ENCODE measurements around the gene TENM4. TPM values are rescaled to one million over a fixed set of nuclear protein-coding genes. Genes with fewer than 3 reads are reported as not detected.
"Not testable (repeated sequence)": the region's sequence is repeated elsewhere in the genome, so short reads cannot be mapped to it uniquely, and the experiment has no call there.

Gene TENM4
- total RNA-seq, 1 experiment from 2014 or later = 0.39 TPM

GRCh38 chr11:78613378-78613813 lies 827.4 kb downstream of the TENM4 start:
- no peaks in the 10 kb centered on the region for H3K9me3 ChIP-seq (ENCODE audit: control insufficient read depth, insufficient read depth, low read depth, low read length)
- in situ Hi-C loops (cut with HindIII; ENCODE audit: low pct_unique_long_range_greater_than_20kb, low sequenced_read_pairs) (no loop called here), intact Hi-C loops (cut with micrococcal nuclease; ENCODE audit: unreplicated experiment) (no loop called here)
- no peak overlapping the region for H3K27ac ChIP-seq (ENCODE audit: low read length)
- no peaks in the 10 kb centered on the region for H3K27me3 ChIP-seq (ENCODE audit: control insufficient read depth, insufficient read depth, low read length)
- no TSS peak for BruUV-seq (replicated peaks)
- H3K4me1 ChIP-seq (ENCODE audit: control insufficient read depth, insufficient read depth, low read length) = no peaks in the 10 kb centered on the region
- no peak for TF ChIP-seq SIN3A (IDR thresholded peaks at IDR 0.05; ENCODE audit: borderline replicate concordance, insufficient read depth, low read depth, low read length)
- TF ChIP-seq TCF7L2 (IDR thresholded peaks at IDR 0.05; ENCODE audit: low read depth, low read length) = no peak
- TF ChIP-seq, protein P1, sequence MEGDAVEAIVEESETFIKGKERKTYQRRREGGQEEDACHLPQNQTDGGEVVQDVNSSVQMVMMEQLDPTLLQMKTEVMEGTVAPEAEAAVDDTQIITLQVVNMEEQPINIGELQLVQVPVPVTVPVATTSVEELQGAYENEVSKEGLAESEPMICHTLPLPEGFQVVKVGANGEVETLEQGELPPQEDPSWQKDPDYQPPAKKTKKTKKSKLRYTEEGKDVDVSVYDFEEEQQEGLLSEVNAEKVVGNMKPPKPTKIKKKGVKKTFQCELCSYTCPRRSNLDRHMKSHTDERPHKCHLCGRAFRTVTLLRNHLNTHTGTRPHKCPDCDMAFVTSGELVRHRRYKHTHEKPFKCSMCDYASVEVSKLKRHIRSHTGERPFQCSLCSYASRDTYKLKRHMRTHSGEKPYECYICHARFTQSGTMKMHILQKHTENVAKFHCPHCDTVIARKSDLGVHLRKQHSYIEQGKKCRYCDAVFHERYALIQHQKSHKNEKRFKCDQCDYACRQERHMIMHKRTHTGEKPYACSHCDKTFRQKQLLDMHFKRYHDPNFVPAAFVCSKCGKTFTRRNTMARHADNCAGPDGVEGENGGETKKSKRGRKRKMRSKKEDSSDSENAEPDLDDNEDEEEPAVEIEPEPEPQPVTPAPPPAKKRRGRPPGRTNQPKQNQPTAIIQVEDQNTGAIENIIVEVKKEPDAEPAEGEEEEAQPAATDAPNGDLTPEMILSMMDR (IDR thresholded peaks at IDR 0.05) = no peak
- no peak for TF ChIP-seq POLR2AphosphoS5 (IDR thresholded peaks at IDR 0.05; ENCODE audit: low read depth, low read length)
- TF ChIP-seq REST (IDR thresholded peaks at IDR 0.05; ENCODE audit: insufficient read depth in 1 of 2, low read depth in 2 of 2, low read length in 1 of 2) = no peak
- H3K36me3 ChIP-seq (ENCODE audit: control insufficient read depth, insufficient read depth, low read length) = no peaks in the 10 kb centered on the region
- ATAC-seq (no peak), DNase-seq (ENCODE audit: low read depth, low spot score) (no peak)
- H3K4me3 ChIP-seq (ENCODE audit: low read depth in 2 of 2, low read length in 2 of 2) = no peak overlapping the region
- ChIA-PET CTCF (no interaction called here), POLR2A (no interaction called here)

GRCh38 chr11:78612721-78613377 lies 828.0 kb downstream of the TENM4 start:
- TF ChIP-seq, protein P1 (IDR thresholded peaks at IDR 0.05) = no peak
- TF ChIP-seq SIN3A (IDR thresholded peaks at IDR 0.05; ENCODE audit: borderline replicate concordance, insufficient read depth, low read depth, low read length) (no peak), TCF7L2 (IDR thresholded peaks at IDR 0.05; ENCODE audit: low read depth, low read length) (no peak), REST (IDR thresholded peaks at IDR 0.05; ENCODE audit: insufficient read depth in 1 of 2, low read depth in 2 of 2, low read length in 1 of 2) (no peak), POLR2AphosphoS5 (IDR thresholded peaks at IDR 0.05; ENCODE audit: low read depth, low read length) (no peak)
- H3K27ac ChIP-seq (ENCODE audit: low read length) = no peak overlapping the region
- no peaks in the 10 kb centered on the region for H3K9me3 ChIP-seq (ENCODE audit: control insufficient read depth, insufficient read depth, low read depth, low read length)
- intact Hi-C loops (cut with micrococcal nuclease; ENCODE audit: unreplicated experiment) (no loop called here), in situ Hi-C loops (cut with HindIII; ENCODE audit: low pct_unique_long_range_greater_than_20kb, low sequenced_read_pairs) (no loop called here)
- no peaks in the 10 kb centered on the region for H3K4me1 ChIP-seq (ENCODE audit: control insufficient read depth, insufficient read depth, low read length)
- CTCF ChIA-PET = no interaction called here
- DNase-seq (ENCODE audit: low read depth, low spot score) (no peak), ATAC-seq (no peak)
- POLR2A ChIA-PET = no interaction called here
- BruUV-seq (replicated peaks) = no TSS peak
- H3K36me3 ChIP-seq (ENCODE audit: control insufficient read depth, insufficient read depth, low read length) = no peaks in the 10 kb centered on the region
- no peak overlapping the region for H3K4me3 ChIP-seq (ENCODE audit: low read depth in 2 of 2, low read length in 2 of 2)
- H3K27me3 ChIP-seq (ENCODE audit: control insufficient read depth, insufficient read depth, low read length) = no peaks in the 10 kb centered on the region

- POLR2A ChIA-PET; in situ Hi-C loops (cut with HindIII; ENCODE audit: low pct_unique_long_range_greater_than_20kb, low sequenced_read_pairs); intact Hi-C loops (cut with micrococcal nuclease; ENCODE audit: unreplicated experiment); H3K4me1 ChIP-seq (ENCODE audit: control insufficient read depth, insufficient read depth, low read length); DNase-seq (ENCODE audit: low read depth, low spot score); CTCF ChIA-PET; H3K4me3 ChIP-seq (ENCODE audit: low read depth in 2 of 2, low read length in 2 of 2); ATAC-seq; H3K27ac ChIP-seq (ENCODE audit: low read length); H3K36me3 ChIP-seq (ENCODE audit: control insufficient read depth, insufficient read depth, low read length); H3K9me3 ChIP-seq (ENCODE audit: control insufficient read depth, insufficient read depth, low read depth, low read length); BruUV-seq (replicated peaks); H3K27me3 ChIP-seq (ENCODE audit: control insufficient read depth, insufficient read depth, low read length): not testable (repeated sequence)
These were observed 831.5 kb downstream of the TENM4 start for GRCh38 chr11:78609321-78609720.
